ENCODE measurements around the gene SHKBP1.
"Not testable (repeated sequence)": the region's sequence is repeated elsewhere in the genome, so short reads cannot be mapped to it uniquely, and the experiment has no call there.

Gene SHKBP1

GRCh38 chr19:40576585-40577451 lies at the start of gene SHKBP1:
Gene SHKBP1 (plus strand): TSS chr19:40576873. CDS start chr19:40576900, 27 bp downstream.
- DNase-seq (ENCODE audit: low read depth in 2 of 2) = peak; percentile 82

GRCh38 chr19:40528078-40528477 lies 48.6 kb upstream of the SHKBP1 start:
- no peak for DNase-seq (ENCODE audit: low read depth in 2 of 2)

GRCh38 chr19:40528533-40529092 lies 48.1 kb upstream of the SHKBP1 start:
- DNase-seq (ENCODE audit: low read depth in 2 of 2) = no peak

- peak; percentile 78 to 86 for DNase-seq (ENCODE audit: low read depth in 2 of 2)
Measured at GRCh38 chr19:40529093-40529954, 47.3 kb upstream of the SHKBP1 start.

- no peak for DNase-seq (ENCODE audit: low read depth in 2 of 2)
Measured at GRCh38 chr19:40530091-40530901, 46.4 kb upstream of the SHKBP1 start.

GRCh38 chr19:40533508-40533907 lies 43.2 kb upstream of the SHKBP1 start:
- no peak for DNase-seq (ENCODE audit: low read depth in 2 of 2)

- DNase-seq (ENCODE audit: low read depth in 2 of 2) = no peak
Measured at GRCh38 chr19:40534148-40534547, 42.5 kb upstream of the SHKBP1 start.

- DNase-seq (ENCODE audit: low read depth in 2 of 2) = no peak
Measured at GRCh38 chr19:40539070-40539469, 37.6 kb upstream of the SHKBP1 start.

- no peak for DNase-seq (ENCODE audit: low read depth in 2 of 2)
Measured at GRCh38 chr19:40542202-40542859, 34.3 kb upstream of the SHKBP1 start.

GRCh38 chr19:40543029-40543597 lies 33.6 kb upstream of the SHKBP1 start:
- no peak for DNase-seq (ENCODE audit: low read depth in 2 of 2)

GRCh38 chr19:40546153-40546841 lies 30.4 kb upstream of the SHKBP1 start:
- DNase-seq (ENCODE audit: low read depth in 2 of 2) = not testable (repeated sequence)

- not testable (repeated sequence) for DNase-seq (ENCODE audit: low read depth in 2 of 2)
Measured at GRCh38 chr19:40547190-40547589, 29.5 kb upstream of the SHKBP1 start.

- no peak for DNase-seq (ENCODE audit: low read depth in 2 of 2)
Measured at GRCh38 chr19:40547836-40548235, 28.8 kb upstream of the SHKBP1 start.

- peak; percentile 26 to 56 for DNase-seq (ENCODE audit: low read depth in 2 of 2)
Measured at GRCh38 chr19:40549007-40549708, 27.5 kb upstream of the SHKBP1 start.

GRCh38 chr19:40550951-40551350 lies 25.7 kb upstream of the SHKBP1 start:
- DNase-seq (ENCODE audit: low read depth in 2 of 2) = no peak

GRCh38 chr19:40552848-40553247 lies 23.8 kb upstream of the SHKBP1 start:
- no peak for DNase-seq (ENCODE audit: low read depth in 2 of 2)

- no peak for DNase-seq (ENCODE audit: low read depth in 2 of 2)
Measured at GRCh38 chr19:40553885-40554857, 22.5 kb upstream of the SHKBP1 start.
